Measurements from ENCODE around the gene IRAG1. TPM values are rescaled to one million over a fixed set of nuclear protein-coding genes. Genes with fewer than 3 reads are reported as not detected.

The IRAG1 gene
- total RNA-seq, 1 donor from 2014 or later: 6.1 TPM

GRCh38 chr11:10699072-10699471 is 5.5 kb upstream of the IRAG1 start:
- peaks cover 3% of the 10 kb centered on the region for H3K9me3 Mint-ChIP-seq
- TF ChIP-seq, protein P1, sequence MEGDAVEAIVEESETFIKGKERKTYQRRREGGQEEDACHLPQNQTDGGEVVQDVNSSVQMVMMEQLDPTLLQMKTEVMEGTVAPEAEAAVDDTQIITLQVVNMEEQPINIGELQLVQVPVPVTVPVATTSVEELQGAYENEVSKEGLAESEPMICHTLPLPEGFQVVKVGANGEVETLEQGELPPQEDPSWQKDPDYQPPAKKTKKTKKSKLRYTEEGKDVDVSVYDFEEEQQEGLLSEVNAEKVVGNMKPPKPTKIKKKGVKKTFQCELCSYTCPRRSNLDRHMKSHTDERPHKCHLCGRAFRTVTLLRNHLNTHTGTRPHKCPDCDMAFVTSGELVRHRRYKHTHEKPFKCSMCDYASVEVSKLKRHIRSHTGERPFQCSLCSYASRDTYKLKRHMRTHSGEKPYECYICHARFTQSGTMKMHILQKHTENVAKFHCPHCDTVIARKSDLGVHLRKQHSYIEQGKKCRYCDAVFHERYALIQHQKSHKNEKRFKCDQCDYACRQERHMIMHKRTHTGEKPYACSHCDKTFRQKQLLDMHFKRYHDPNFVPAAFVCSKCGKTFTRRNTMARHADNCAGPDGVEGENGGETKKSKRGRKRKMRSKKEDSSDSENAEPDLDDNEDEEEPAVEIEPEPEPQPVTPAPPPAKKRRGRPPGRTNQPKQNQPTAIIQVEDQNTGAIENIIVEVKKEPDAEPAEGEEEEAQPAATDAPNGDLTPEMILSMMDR (conservative IDR thresholded peaks at IDR 0.05): no peak
- H3K36me3 Mint-ChIP-seq (ENCODE audit: low read depth): peaks cover 13% of the 10 kb centered on the region
- peaks cover 7% of the 10 kb centered on the region for H3K4me1 Mint-ChIP-seq
- no peaks in the 10 kb centered on the region for H3K27me3 Mint-ChIP-seq (ENCODE audit: low read depth)
- no peak for DNase-seq (ENCODE audit: low read depth, low spot score)
- no peak overlapping the region for H3K4me3 Mint-ChIP-seq
- no peak overlapping the region for H3K27ac Mint-ChIP-seq (ENCODE audit: unreplicated experiment)

- no peak overlapping the region for H3K27ac Mint-ChIP-seq (ENCODE audit: unreplicated experiment)
- H3K27me3 Mint-ChIP-seq (ENCODE audit: low read depth): no peaks in the 10 kb centered on the region
- DNase-seq (ENCODE audit: low read depth, low spot score): no peak
- peaks cover 3% of the 10 kb centered on the region for H3K9me3 Mint-ChIP-seq
- H3K4me1 Mint-ChIP-seq: peaks cover 14% of the 10 kb centered on the region
- TF ChIP-seq, protein P1 (conservative IDR thresholded peaks at IDR 0.05): no peak
- no peak overlapping the region for H3K4me3 Mint-ChIP-seq
- peaks cover 13% of the 10 kb centered on the region for H3K36me3 Mint-ChIP-seq (ENCODE audit: low read depth)
Measured at GRCh38 chr11:10697323-10697620, 3.7 kb upstream of the IRAG1 start.

DNA sequence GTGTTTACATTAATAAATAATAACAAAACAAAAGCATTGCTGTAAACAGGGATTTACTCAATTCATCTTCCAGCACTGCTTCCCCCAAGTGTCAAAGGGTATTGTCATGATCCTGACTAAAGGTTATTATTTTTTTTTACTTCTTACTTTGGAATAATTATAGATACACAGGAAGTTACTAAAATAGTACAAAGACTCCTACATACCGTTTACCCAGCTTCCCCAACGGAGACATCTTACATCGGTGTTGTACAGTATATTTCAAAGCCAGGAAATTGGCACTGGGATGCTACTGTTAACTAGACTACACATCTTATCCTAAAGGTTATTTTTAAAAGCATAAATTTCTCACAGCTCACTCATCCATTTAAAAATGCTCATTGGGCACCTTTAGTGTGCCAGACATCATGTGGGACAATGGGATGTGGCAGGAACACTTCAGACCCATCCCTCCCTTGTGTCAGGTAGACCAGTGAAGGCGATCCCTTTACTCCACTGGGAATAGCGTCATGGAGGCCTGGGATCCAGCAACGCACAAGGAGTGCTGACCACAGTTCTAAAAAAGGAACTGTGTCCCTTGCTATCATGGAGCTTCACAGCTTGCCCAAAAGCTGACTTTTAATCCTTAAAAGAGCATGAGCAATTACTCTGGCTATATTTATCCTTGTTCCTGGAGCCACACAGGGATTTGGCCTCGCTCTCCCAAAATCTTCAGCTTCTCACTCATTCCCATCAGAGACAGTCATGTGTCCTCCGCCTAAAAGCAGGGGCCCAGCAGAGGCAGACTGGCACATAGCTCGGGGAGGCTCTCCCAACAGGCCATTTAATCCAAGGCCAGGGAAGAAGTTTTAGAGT is 3.1 kb upstream of the IRAG1 start:
- no peaks in the 10 kb centered on the region for H3K27me3 Mint-ChIP-seq (ENCODE audit: low read depth)
- H3K36me3 Mint-ChIP-seq (ENCODE audit: low read depth): peaks cover 13% of the 10 kb centered on the region
- TF ChIP-seq, protein P1 (conservative IDR thresholded peaks at IDR 0.05): no peak
- peaks cover 14% of the 10 kb centered on the region for H3K4me1 Mint-ChIP-seq
- H3K27ac Mint-ChIP-seq (ENCODE audit: unreplicated experiment): no peak overlapping the region
- H3K9me3 Mint-ChIP-seq: peaks cover 3% of the 10 kb centered on the region
- no peak overlapping the region for H3K4me3 Mint-ChIP-seq
- no peak for DNase-seq (ENCODE audit: low read depth, low spot score)

- DNase-seq (ENCODE audit: low read depth, low spot score): no peak
- H3K4me3 Mint-ChIP-seq: no peak overlapping the region
- H3K9me3 Mint-ChIP-seq: peaks cover 3% of the 10 kb centered on the region
- peaks cover 14% of the 10 kb centered on the region for H3K4me1 Mint-ChIP-seq
- TF ChIP-seq, protein P1 (conservative IDR thresholded peaks at IDR 0.05): no peak
- H3K27me3 Mint-ChIP-seq (ENCODE audit: low read depth): no peaks in the 10 kb centered on the region
- peaks cover 13% of the 10 kb centered on the region for H3K36me3 Mint-ChIP-seq (ENCODE audit: low read depth)
- H3K27ac Mint-ChIP-seq (ENCODE audit: unreplicated experiment): no peak overlapping the region
Measured at GRCh38 chr11:10695833-10696232, 2.3 kb upstream of the IRAG1 start.

DNA sequence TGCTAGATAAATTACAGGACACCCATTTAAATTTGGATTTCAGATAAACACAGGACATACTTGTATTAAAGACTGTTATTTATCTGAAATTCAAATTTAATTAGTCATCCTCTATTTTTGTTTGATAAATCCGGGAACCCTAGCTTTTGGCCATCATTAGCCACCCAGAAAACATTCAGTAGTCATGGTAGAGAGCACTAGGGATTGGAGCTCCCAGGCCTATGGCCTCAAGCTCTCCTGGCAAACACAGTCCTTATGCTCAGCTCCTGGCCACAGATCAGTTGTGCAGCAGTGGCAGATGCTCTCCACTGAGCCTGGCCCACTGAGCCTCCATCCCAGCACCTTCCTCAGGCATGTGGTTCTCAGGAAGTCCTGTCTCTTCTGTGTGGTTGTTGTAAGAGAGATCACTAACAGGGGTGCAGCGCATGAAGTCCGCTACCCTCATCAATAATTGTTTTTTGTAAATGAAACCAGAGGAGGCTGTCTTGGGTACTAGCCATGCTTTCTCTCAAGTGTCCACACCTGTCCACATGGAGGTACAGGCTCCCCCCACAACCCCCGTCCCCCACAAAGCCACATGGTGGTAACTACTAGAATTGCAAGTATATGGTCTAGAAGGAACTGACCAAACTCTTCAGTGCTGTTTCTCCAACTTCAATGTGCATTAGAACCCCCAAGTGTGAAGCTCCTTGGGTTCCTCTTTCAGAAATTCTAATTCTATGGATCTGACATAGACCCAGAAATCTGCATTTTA is 1.1 kb upstream of the IRAG1 start:
- TF ChIP-seq, protein P1 (conservative IDR thresholded peaks at IDR 0.05): no peak
- H3K4me3 Mint-ChIP-seq: no peak overlapping the region
- DNase-seq (ENCODE audit: low read depth, low spot score): no peak

More for the DNA sequence above, 1.1 kb upstream of the IRAG1 start:
- Mint-ChIP-seq H3K36me3 (ENCODE audit: low read depth) (peaks cover 11% of the 10 kb centered on the region), H3K4me1 (peaks cover 14% of the 10 kb centered on the region), H3K27ac (ENCODE audit: unreplicated experiment) (peak overlapping the region; percentile 43), H3K9me3 (peaks cover 3% of the 10 kb centered on the region), H3K27me3 (ENCODE audit: low read depth) (no peaks in the 10 kb centered on the region)
